ENCODE data around the gene GPR31. TPM values are rescaled to one million over a fixed set of nuclear protein-coding genes. Genes with fewer than 3 reads are reported as not detected.

Gene GPR31
- total RNA-seq, 1 experiment from 2014 or later: not detected

- Histone ChIP-seq H3K36me3 (replicated peaks; ENCODE audit: control insufficient read depth, insufficient read depth, low read length) (no peaks in the 10 kb centered on the region), H3K27me3 (ENCODE audit: control insufficient read depth, insufficient read depth, low read length) (no peaks in the 10 kb centered on the region), H3K4me3 (ENCODE audit: insufficient read depth, low read depth, low read length) (no peak overlapping the region)
- DNase-seq: no peak
Measured at GRCh38 chr6:167137881-167138280, 19.9 kb downstream of the GPR31 start.

DNA sequence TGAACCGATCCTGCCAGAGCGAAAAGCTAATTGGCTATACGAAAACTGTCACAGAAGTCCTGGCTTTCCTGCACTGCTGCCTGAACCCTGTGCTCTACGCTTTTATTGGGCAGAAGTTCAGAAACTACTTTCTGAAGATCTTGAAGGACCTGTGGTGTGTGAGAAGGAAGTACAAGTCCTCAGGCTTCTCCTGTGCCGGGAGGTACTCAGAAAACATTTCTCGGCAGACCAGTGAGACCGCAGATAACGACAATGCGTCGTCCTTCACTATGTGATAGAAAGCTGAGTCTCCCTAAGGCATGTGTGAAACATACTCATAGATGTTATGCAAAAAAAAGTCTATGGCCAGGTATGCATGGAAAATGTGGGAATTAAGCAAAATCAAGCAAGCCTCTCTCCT is 20.7 kb downstream of the GPR31 start:
- DNase-seq: no peak
- H3K27me3 ChIP-seq (ENCODE audit: control insufficient read depth, insufficient read depth, low read length): no peaks in the 10 kb centered on the region
- H3K36me3 ChIP-seq (replicated peaks; ENCODE audit: control insufficient read depth, insufficient read depth, low read length): no peaks in the 10 kb centered on the region
- no peak overlapping the region for H3K4me3 ChIP-seq (ENCODE audit: insufficient read depth, low read depth, low read length)

- DNase-seq: no peak
- Histone ChIP-seq H3K36me3 (replicated peaks; ENCODE audit: control insufficient read depth, insufficient read depth, low read length) (no peaks in the 10 kb centered on the region), H3K27me3 (ENCODE audit: control insufficient read depth, insufficient read depth, low read length) (no peaks in the 10 kb centered on the region), H3K4me3 (ENCODE audit: insufficient read depth, low read depth, low read length) (no peak overlapping the region)
Measured at GRCh38 chr6:167136376-167136775, 21.4 kb downstream of the GPR31 start.

GRCh38 chr6:167134448-167135328 is 23.1 kb downstream of the GPR31 start:
- no peaks in the 10 kb centered on the region for H3K27me3 ChIP-seq (ENCODE audit: control insufficient read depth, insufficient read depth, low read length)
- H3K4me3 ChIP-seq (ENCODE audit: insufficient read depth, low read depth, low read length): no peak overlapping the region
- no peak for DNase-seq
- H3K36me3 ChIP-seq (replicated peaks; ENCODE audit: control insufficient read depth, insufficient read depth, low read length): no peaks in the 10 kb centered on the region

DNA sequence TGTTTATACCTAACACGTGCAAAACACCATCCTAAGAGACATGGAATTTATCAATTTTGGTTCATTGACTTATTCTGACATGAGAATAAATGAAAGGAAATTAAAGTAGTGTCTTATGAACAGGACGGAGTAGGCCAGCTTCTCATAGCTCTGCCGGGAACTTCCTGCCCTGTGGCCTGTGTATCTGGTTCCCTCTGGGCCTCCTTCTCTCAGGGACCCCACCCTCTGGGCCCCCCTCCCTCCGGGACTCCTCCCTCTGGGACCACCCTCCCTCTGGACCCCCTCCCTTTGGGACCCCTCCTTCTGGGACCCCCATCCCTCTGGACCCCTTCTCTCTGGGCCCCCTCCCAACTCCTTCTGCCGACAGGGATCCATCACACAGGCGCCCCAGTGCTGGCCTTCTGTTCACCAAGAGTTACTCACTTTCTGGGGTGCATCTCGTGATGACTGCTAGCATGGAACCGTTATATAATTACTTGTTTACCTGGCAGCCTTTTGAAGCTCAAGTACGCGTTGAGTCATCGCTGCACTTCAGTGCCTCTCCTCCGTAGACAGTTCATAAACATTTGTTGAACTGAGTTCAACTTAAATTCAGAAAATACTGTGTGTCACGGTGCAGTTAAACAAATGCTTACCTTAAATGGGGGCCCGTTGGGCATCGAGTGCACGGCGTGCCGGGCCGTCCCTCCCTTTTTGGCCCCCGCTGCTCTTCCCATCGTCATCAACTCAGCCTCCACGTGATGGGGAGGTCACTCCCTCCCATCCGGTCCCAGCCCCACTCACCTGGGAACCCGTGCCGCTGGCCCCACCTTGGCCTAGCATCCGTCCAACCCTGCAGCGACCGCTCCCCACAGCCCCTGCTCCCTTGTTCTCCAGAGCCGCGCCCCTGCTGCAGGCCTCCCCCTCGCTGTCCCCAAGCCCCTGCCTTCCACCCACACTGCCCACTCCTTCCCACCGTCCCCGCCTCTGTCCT is 26.8 kb downstream of the GPR31 start:
- Histone ChIP-seq H3K36me3 (replicated peaks; ENCODE audit: control insufficient read depth, insufficient read depth, low read length) (no peaks in the 10 kb centered on the region), H3K27me3 (ENCODE audit: control insufficient read depth, insufficient read depth, low read length) (no peaks in the 10 kb centered on the region), H3K4me3 (ENCODE audit: insufficient read depth, low read depth, low read length) (no peak overlapping the region)
- DNase-seq: no peak

DNA sequence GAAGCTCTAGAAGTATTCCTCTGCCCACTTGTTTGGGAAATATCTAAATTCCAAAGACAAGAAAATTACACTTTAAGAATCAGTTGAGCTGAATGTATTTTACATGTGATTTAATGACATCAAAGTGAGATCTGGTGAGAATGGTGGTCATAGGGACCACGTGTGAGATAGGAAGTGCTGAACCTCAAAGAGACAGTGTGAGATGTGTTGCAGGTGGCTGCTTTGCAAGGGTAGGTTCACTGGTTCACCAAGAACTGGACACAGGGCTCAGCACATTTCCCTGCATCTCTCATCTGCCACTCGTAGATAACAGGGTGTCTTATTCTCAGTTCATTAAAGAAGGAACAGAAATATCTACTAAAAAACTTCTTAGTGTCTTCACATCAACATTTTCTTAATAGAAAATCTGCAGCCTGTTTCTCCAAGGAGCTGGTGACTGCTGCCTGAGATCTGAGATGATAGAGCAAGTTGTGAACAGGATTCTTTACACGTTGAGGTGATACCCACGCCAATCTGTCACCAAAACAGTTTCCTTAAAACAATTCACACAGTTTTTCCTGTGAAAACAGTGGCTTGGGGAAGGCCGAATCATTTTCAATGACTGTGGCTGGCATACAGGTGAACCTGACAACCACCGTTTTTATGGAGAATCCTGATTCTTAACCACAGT is 27.6 kb downstream of the GPR31 start:
- DNase-seq: no peak
- Histone ChIP-seq H3K4me3 (ENCODE audit: insufficient read depth, low read depth, low read length) (no peak overlapping the region), H3K36me3 (replicated peaks; ENCODE audit: control insufficient read depth, insufficient read depth, low read length) (no peaks in the 10 kb centered on the region), H3K27me3 (ENCODE audit: control insufficient read depth, insufficient read depth, low read length) (no peaks in the 10 kb centered on the region)

DNA sequence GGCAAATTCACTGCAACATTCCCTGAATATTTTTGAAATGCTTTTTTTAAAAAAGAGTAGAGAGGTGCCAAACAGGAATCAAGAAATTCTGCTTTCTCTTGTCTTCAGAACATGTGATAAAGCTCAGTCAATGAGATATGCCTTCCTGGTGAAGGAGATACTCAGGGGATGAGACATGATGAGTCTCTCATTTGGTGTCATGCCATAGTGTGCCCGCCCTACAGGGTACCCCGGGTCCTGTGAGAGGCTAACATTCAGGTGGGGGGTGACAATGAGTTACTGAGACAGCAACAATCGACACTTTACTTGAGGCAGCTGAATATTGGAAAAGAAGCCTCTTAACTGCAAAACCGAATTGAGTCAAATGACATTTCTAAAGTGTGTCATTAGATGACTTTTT is 28.2 kb downstream of the GPR31 start:
- Histone ChIP-seq H3K36me3 (replicated peaks; ENCODE audit: control insufficient read depth, insufficient read depth, low read length) (no peaks in the 10 kb centered on the region), H3K27me3 (ENCODE audit: control insufficient read depth, insufficient read depth, low read length) (no peaks in the 10 kb centered on the region), H3K4me3 (ENCODE audit: insufficient read depth, low read depth, low read length) (no peak overlapping the region)
- DNase-seq: no peak

- Histone ChIP-seq H3K36me3 (replicated peaks; ENCODE audit: control insufficient read depth, insufficient read depth, low read length) (no peaks in the 10 kb centered on the region), H3K27me3 (ENCODE audit: control insufficient read depth, insufficient read depth, low read length) (no peaks in the 10 kb centered on the region), H3K4me3 (ENCODE audit: insufficient read depth, low read depth, low read length) (no peak overlapping the region)
- DNase-seq: no peak
Measured at GRCh38 chr6:167129159-167129558, 28.6 kb downstream of the GPR31 start.

DNA sequence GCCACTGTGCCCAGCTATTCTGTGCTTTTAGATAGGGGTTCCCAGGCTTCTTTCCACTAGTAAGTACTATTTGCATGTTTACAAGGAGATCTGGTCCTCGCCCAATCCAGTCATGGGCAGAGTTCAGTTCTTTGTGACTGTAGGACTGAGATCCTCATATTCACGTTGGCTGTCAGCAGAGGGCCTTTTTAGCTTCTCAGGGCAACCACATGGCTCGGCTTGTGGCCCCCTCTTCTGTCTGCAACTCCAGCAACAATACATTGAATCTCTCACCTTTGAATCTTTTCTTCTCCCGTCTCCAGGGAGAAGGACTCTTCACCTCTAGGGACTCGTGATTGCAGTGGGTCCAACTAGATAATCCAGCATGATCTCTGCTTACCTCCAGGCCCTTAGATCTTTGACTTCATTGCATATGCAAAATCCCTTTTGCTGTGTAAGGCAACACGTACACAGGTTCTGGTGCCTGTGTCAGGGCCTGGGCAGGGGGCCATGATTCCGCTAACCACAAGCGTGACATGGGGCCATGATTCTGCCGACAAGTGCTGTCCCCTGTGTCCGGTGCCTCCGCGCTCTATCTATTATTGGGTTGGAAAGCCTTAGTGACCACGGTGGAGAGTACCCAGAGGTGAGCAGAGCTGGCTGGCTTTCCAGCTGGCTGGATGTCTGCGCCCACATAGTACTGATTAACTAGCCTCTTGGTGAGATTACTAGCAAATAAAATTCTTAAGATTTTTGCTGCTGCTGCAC is 29.8 kb downstream of the GPR31 start:
- H3K4me3 ChIP-seq (ENCODE audit: insufficient read depth, low read depth, low read length): no peak overlapping the region

DNA sequence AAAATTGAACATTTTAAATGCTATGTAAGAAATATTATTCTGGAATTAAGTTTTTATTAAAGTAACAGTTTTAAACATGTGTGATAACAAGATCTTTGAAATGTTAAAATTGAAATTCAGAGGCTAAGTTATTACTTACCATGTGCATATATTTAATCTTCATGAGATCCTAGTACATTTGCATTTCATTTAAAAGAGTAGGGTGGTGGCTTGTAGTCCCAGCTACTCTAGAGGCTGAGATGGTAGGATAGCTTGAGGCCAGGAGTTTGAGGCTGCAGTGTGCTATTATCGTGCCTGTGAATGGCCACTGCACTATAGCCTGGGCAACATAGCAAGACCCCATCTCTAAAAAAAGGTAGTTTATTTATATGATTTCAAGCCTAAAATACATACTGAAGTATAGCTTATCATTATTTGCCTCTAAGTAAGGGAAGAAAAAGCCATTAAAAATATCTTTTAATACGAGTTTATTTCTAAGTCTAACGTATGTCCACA is 31.9 kb downstream of the GPR31 start:
- no peak for DNase-seq
- Histone ChIP-seq H3K36me3 (replicated peaks; ENCODE audit: control insufficient read depth, insufficient read depth, low read length) (no peaks in the 10 kb centered on the region), H3K4me3 (ENCODE audit: insufficient read depth, low read depth, low read length) (no peak overlapping the region), H3K27me3 (ENCODE audit: control insufficient read depth, insufficient read depth, low read length) (no peaks in the 10 kb centered on the region)

More for the DNA sequence above, 29.8 kb downstream of the GPR31 start:
- no peak for DNase-seq
- no peaks in the 10 kb centered on the region for H3K27me3 ChIP-seq (ENCODE audit: control insufficient read depth, insufficient read depth, low read length)
- H3K36me3 ChIP-seq (replicated peaks; ENCODE audit: control insufficient read depth, insufficient read depth, low read length): no peaks in the 10 kb centered on the region

DNA sequence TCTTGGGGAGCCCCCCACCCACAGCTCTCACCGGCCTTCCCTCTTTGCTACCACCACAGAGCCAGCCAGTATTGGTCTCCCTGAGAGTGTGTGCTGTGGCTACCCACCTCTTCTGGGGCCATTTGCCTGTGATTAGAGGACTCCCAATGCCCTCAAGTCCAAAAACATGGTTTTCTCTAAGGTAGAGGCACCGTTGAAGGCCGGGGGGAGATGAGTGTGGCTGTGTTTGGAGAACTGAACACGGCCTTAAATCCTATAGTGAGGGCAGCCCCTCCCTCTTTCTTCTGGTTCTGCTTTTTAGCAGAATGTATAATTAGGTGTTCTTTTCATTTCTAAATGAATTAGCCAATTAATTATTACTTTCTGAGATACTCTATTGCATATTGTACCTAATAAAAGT is 32.4 kb downstream of the GPR31 start:
- Histone ChIP-seq H3K27me3 (ENCODE audit: control insufficient read depth, insufficient read depth, low read length) (no peaks in the 10 kb centered on the region), H3K36me3 (replicated peaks; ENCODE audit: control insufficient read depth, insufficient read depth, low read length) (no peaks in the 10 kb centered on the region), H3K4me3 (ENCODE audit: insufficient read depth, low read depth, low read length) (no peak overlapping the region)
- no peak for DNase-seq

DNA sequence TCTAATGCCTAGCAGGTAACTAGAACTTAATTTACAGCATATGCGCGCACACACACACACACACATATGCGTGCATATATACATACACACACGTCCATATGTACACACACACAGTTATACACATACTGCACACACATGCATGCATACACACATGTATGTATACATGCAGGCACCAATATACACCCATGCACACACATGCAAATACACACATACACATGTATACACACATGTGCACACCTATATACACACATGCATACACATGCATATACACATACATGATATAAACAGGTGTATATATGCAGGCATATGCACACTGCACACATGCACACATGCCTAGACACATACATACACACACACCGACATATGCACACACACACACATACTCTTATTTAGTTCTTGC is 33.0 kb downstream of the GPR31 start:
- H3K4me3 ChIP-seq (ENCODE audit: insufficient read depth, low read depth, low read length): no peak overlapping the region
- no peaks in the 10 kb centered on the region for H3K27me3 ChIP-seq (ENCODE audit: control insufficient read depth, insufficient read depth, low read length)
- no peaks in the 10 kb centered on the region for H3K36me3 ChIP-seq (replicated peaks; ENCODE audit: control insufficient read depth, insufficient read depth, low read length)
- no peak for DNase-seq

DNA sequence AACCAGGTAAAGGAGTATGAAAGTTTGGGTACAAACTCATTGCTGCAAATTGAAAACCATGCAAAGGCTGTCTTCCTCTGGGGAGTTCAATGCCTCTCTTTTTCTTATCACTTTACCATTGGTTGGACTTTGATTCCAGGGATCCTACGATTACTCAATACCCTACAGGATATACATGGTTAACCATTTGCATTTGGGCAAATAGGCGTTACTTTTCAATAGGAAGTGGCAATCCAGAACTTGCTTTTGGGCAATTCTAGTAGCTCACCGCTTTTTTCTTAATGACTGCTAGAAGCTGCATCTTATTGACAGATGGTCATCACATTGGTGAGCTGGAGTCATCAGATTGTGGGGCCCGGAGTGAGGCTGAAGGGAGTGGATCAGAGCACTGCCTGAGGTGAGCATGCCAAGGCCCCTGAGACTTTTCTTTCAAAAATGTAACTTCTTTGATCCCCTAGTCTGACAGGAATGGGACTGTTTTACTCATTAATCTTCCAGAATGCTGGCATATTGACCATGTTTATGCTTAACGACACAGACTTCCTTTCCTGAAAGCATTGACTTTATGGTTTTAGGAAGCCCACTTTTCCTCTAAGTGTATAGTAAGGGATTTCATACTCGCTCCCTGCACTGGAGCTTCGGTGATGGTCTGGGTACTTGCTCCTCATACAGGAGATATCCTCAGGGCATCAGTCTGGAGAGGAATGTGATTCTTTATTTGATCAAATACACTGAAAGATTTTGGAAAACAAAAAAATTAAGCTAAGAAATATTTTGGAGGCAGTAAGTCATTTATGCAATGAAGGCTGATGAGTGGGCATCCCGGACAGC is 34.7 kb downstream of the GPR31 start, which contains the start of gene CCR6:
Gene CCR6, plus strand, starts transcription at position 270 of the 831 bp plus-strand sequence. CDS start 13,039 bp downstream, outside the sequence.
- DNase-seq: no peak
- no peaks in the 10 kb centered on the region for H3K36me3 ChIP-seq (replicated peaks; ENCODE audit: control insufficient read depth, insufficient read depth, low read length)
- H3K4me3 ChIP-seq (ENCODE audit: insufficient read depth, low read depth, low read length): no peak within 1 kb of the TSS
- no peaks in the 10 kb centered on the region for H3K27me3 ChIP-seq (ENCODE audit: control insufficient read depth, insufficient read depth, low read length)

All from H7 (cell line).